Smooth muscle cell (in vitro differentiated cells): Measurements from ENCODE around the gene MSRB1. TPM values are rescaled to one million over a fixed set of nuclear protein-coding genes. Genes with fewer than 3 reads are reported as not detected.
"Not testable (repeated sequence)": the region's sequence is repeated elsewhere in the genome, so short reads cannot be mapped to it uniquely, and the experiment has no call there.

ENCODE experiments used
- DNase-seq: peaks from one replicate; lab custom pipeline; 2025; ENCODE audit not compliant: unreplicated experiment; lab: John Stamatoyannopoulos, UW
- H2AFZ ChIP-seq: fragments of 200-600 bp; sonication (generic); 2 replicates; pipeline ENCODE4 v1.6.0; 2016; ENCODE audit warnings: antibody characterized with exemption, low read depth, mild to moderate bottlenecking
- H3F3A ChIP-seq: fragments of 200-600 bp; sonication (generic); 2 replicates; pipeline ENCODE4 v1.6.0; 2017; ENCODE audit warnings: antibody characterized with exemption, low read depth
- H3K27ac ChIP-seq: fragments of 200-600 bp; sonication (generic); 2 replicates; pipeline ENCODE4 v1.5.1; 2016; ENCODE audit warnings: low read depth, mild to moderate bottlenecking
- H3K27me3 ChIP-seq: fragments of 200-600 bp; sonication (generic); 2 replicates; pipeline ENCODE4 v1.6.1; 2016; ENCODE audit warnings: low read depth, mild to moderate bottlenecking
- H3K36me3 ChIP-seq: fragments of 200-600 bp; sonication (generic); 2 replicates; pipeline ENCODE4 v1.5.1; 2016; ENCODE audit warnings: low read depth
- H3K4me1 ChIP-seq: fragments of 200-600 bp; sonication (generic); 2 replicates; pipeline ENCODE4 v1.5.1; 2016; ENCODE audit warnings: low read depth
- H3K4me2 ChIP-seq: fragments of 200-600 bp; sonication (generic); 2 replicates; pipeline ENCODE4 v1.6.0; 2016; ENCODE audit warnings: mild to moderate bottlenecking
- H3K4me3 ChIP-seq: fragments of 200-600 bp; sonication (generic); 2 replicates; pipeline ENCODE4 v1.5.1; 2016; ENCODE audit warnings: mild to moderate bottlenecking
- H3K79me2 ChIP-seq: fragments of 200-600 bp; sonication (generic); 2 replicates; pipeline ENCODE4 v1.6.0; 2016; ENCODE audit warnings: low read depth, mild to moderate bottlenecking
- H3K9ac ChIP-seq: fragments of 200-600 bp; sonication (generic); 2 replicates; pipeline ENCODE4 v1.6.0; 2016; ENCODE audit warnings: low read depth
- H3K9me3 ChIP-seq: fragments of 200-600 bp; sonication (generic); replicated peaks from 2 replicates; pipeline ENCODE4 v1.5.1; 2016; ENCODE audit warnings: low read depth
- H4K20me1 ChIP-seq: fragments of 200-600 bp; sonication (generic); 2 replicates; pipeline ENCODE4 v1.6.0; 2016; ENCODE audit warnings: low read depth
- CTCF ChIP-seq: fragments of 200-600 bp; sonication (generic); IDR thresholded peaks from 2 replicates; pipeline ENCODE4 v1.5.1; 2017; ENCODE audit warnings: borderline replicate concordance, mild to moderate bottlenecking, antibody characterized with exemption; ENCODE audit not compliant: insufficient read depth, poor library complexity, severe bottlenecking
- WGBS: methylation state at CpG from one replicate; pipeline ENCODE4 v1.1.7; 2016; ENCODE audit warnings: low lambda C conversion rate; 5-methylcytosine and 5-hydroxymethylcytosine counted together
- polyA plus RNA-seq: library from polyadenylated mRNA; unstranded; fragments of >200 nt; fragmentation: Nextera tagmentation; extraction: Ambion mirVana; gene quantifications from 2 replicates; pipeline ENCODE4 v1.2.1, GENCODE V29; 2016
- total RNA-seq: library from RNA; depleted of rRNA; stranded (reverse); fragments of >200 nt; gene quantifications from 2 replicates; pipeline ENCODE4 v1.2.3, GENCODE V29; 2014

Gene MSRB1
- total and polyA plus RNA-seq, 2 experiments from 2014 or later, result 9.9 to 21.8 TPM

DNA sequence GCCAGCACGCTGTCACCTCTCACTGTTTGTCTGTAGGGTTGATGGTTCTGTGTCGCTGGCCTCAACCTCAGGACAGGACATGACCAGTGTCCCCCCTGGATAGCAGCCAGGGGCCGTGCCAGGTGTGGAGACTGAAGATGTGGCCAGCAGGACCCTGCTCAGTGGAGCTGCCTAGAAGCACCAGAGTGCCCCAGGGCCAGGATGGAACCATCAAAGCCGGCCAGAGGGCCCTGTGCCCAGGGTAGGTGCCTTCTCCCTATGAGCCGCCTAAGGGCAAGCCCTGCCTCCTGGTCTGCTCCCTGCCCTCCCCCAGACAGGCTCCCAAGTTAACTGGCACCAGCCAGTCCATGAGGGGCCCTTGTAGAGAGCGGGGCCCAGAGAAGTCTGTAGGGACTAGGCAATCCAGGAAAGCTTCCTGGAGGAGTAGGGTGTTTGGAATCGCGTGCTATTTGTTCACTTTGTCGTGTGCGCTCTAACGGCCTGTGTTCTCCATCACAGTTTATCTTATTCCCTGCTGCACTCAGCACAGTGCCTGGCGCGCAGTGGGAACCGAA lies 15.8 kb upstream of the MSRB1 start:
- Histone ChIP-seq H3K4me2 (peak overlapping the region; percentile 99), H4K20me1 (peaks cover 30% of the 10 kb centered on the region), H3K79me2 (peaks cover 25% of the 10 kb centered on the region), H3K9ac (no peak overlapping the region), H3K27ac (no peak overlapping the region), H3K4me3 (peak overlapping the region; percentile 86), H3K9me3 (no peaks in the 10 kb centered on the region), H3K27me3 (no peaks in the 10 kb centered on the region), H2AFZ (peak overlapping the region; percentile 67), H3K36me3 (no peaks in the 10 kb centered on the region), H3K4me1 (peaks cover 16% of the 10 kb centered on the region), H3F3A (peaks cover 30% of the 10 kb centered on the region)
- no peak for DNase-seq
- WGBS, result 63% methylated on average over 14 of the region's 14 CpGs
- TF ChIP-seq CTCF, result no peak

DNA sequence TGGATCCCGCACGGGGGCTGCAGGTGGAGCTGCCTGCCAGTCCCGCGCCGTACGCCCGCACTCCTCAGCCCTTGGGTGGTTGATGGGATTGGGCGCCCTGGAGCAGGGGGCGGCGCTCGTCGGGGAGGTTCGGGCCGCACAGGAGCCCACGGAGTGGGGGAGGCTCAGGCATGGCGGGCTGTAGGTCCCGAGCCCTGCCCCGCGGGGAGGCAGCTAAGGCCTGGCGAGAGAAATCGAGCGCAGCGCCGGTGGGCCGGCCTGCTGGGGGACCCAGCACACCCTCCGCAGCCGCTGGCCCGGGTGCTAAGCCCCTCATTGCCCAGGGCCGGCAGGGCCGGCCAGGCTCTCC lies 15.1 kb upstream of the MSRB1 start:
- H4K20me1 ChIP-seq, result peaks cover 23% of the 10 kb centered on the region
- H3K27me3 ChIP-seq, H2AFZ ChIP-seq, H3K4me1 ChIP-seq, H3K4me3 ChIP-seq, DNase-seq, H3K9ac ChIP-seq, H3K4me2 ChIP-seq, H3K9me3 ChIP-seq, H3K36me3 ChIP-seq, H3K27ac ChIP-seq: not testable (repeated sequence)
- peaks cover 18% of the 10 kb centered on the region for H3K79me2 ChIP-seq
- WGBS, result 96% methylated on average over 20 of the region's 30 CpGs
- peaks cover 24% of the 10 kb centered on the region for H3F3A ChIP-seq

GRCh38 chr16:1957434-1958142 lies 14.6 kb upstream of the MSRB1 start:
- not testable (repeated sequence) for H3K4me3 ChIP-seq, H3K4me1 ChIP-seq, DNase-seq, H3K4me2 ChIP-seq, H3K36me3 ChIP-seq, H2AFZ ChIP-seq, H3K27me3 ChIP-seq, H3K9me3 ChIP-seq, H3K27ac ChIP-seq, H3K9ac ChIP-seq
- Histone ChIP-seq H4K20me1 (peaks cover 18% of the 10 kb centered on the region), H3F3A (peaks cover 19% of the 10 kb centered on the region), H3K79me2 (peaks cover 13% of the 10 kb centered on the region)
- WGBS, result 95% methylated on average over 21 of the region's 22 CpGs

- WGBS, result 97% methylated on average over 22 of the region's 22 CpGs
- H3F3A ChIP-seq, result no peaks in the 10 kb centered on the region
- no peak overlapping the region for H2AFZ ChIP-seq
- H3K9me3 ChIP-seq, result no peaks in the 10 kb centered on the region
- H3K4me2 ChIP-seq, result no peak overlapping the region
- no peak overlapping the region for H3K9ac ChIP-seq
- no peak overlapping the region for H3K27ac ChIP-seq
- H3K4me3 ChIP-seq, result no peak overlapping the region
- H3K4me1 ChIP-seq, result no peaks in the 10 kb centered on the region
- no peaks in the 10 kb centered on the region for H3K79me2 ChIP-seq
- no peak for TF ChIP-seq CTCF
- no peaks in the 10 kb centered on the region for H3K36me3 ChIP-seq
- H3K27me3 ChIP-seq, result no peaks in the 10 kb centered on the region
- H4K20me1 ChIP-seq, result no peaks in the 10 kb centered on the region
- no peak for DNase-seq
These were observed 10.7 kb upstream of the MSRB1 start for GRCh38 chr16:1953734-1954133.
